GM20000 (cell line): ENCODE data around the gene PTPRT.

ENCODE experiments used
- DNase-seq: peaks from one replicate; pipeline ENCODE4 v3.0.0; 2012; ENCODE audit warnings: low spot score
- CTCF ChIP-seq: IDR thresholded peaks from 2 replicates; pipeline ENCODE4 v1.5.1; 2012; ENCODE audit warnings: mild to moderate bottlenecking, control low read depth; ENCODE audit errors: extremely low read depth, missing control alignments

The PTPRT gene

GRCh38 chr20:42493001-42493400 lies 696.7 kb downstream of the PTPRT start:
- TF ChIP-seq CTCF, result no peak
- no peak for DNase-seq

GRCh38 chr20:42492290-42492689 lies 697.4 kb downstream of the PTPRT start:
- TF ChIP-seq CTCF, result no peak
- DNase-seq, result no peak

GRCh38 chr20:42485556-42485955 lies 704.1 kb downstream of the PTPRT start:
- DNase-seq, result no peak
- no peak for TF ChIP-seq CTCF

GRCh38 chr20:42484790-42485375 lies 704.8 kb downstream of the PTPRT start:
- no peak for TF ChIP-seq CTCF
- no peak for DNase-seq

- no peak for TF ChIP-seq CTCF
- DNase-seq, result no peak
Observed at GRCh38 chr20:42484335-42484734, 705.4 kb downstream of the PTPRT start.

GRCh38 chr20:42483730-42484303 lies 705.9 kb downstream of the PTPRT start:
- DNase-seq, result no peak
- TF ChIP-seq CTCF, result peak; percentile 45

- no peak for TF ChIP-seq CTCF
Observed at GRCh38 chr20:42482808-42483207, 706.9 kb downstream of the PTPRT start.

More at GRCh38 chr20:42482808-42483207, 706.9 kb downstream of the PTPRT start:
- no peak for DNase-seq
